KBM-7 (cell line): Measurements from ENCODE around the gene CDH4.

Source experiments
- DNase-seq: peaks from one replicate; pipeline ENCODE4 v3.0.0-alpha.2; 2015
- in situ Hi-C: fragments of 300-500 bp; cut with MboI; formaldehyde crosslinking; loops from 2 replicates; pipeline ENCODE4 v1.14.3; 2020; ENCODE audit warnings: low sequenced_read_pairs, low pct_unique_long_range_greater_than_20kb, mixed read lengths

The CDH4 gene

DNA sequence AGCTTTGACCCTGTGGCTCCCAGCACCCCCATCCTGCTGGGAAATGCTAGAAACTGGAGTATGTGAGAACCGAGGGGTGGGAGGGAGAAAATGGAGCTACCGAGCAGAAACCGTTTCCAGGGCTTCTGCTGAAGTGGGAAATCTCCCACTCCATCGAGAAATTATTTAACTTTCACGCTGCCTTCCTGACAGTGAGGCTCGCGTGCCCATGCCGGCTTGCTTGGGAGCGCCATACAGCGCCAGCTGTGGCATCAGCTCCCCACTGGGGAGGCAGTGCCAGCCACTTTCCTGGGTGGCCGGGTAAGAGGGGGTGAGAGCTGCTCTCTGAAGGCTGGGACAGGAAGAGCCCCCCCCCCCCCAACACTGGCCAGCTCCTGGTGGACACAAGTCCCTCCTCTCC, 544.7 kb downstream of the CDH4 start:
- no peak for DNase-seq
- in situ Hi-C loops = no loop called here

- peak; percentile 3 for DNase-seq
These were observed 545.1 kb downstream of the CDH4 start for GRCh38 chr20:61797200-61797599.

DNA sequence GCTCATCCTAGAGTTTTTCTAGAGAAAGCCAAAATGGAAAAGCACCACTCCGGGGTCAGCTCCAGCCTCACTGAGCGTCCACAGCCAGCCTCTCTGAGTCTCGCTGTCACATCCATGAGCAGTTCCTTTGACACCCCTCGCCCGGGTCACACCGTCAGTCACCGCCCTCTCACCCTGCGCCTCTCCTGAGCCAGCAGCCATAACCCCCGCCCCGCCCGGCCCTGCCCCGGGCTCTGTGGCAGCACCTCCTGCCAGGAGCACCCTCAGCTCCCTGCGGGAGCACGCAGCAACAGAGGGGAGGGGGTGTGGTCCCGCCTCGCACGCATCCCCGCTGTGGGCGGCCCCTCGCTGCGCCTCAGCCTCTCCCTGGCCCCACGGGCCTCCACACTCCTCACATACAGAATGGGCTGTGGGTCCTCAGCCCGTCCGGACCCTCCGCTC, 545.9 kb downstream of the CDH4 start:
- in situ Hi-C loops = no loop called here
- no peak for DNase-seq

More at GRCh38 chr20:61797200-61797599, 545.1 kb downstream of the CDH4 start:
- in situ Hi-C loops = no loop called here

DNA sequence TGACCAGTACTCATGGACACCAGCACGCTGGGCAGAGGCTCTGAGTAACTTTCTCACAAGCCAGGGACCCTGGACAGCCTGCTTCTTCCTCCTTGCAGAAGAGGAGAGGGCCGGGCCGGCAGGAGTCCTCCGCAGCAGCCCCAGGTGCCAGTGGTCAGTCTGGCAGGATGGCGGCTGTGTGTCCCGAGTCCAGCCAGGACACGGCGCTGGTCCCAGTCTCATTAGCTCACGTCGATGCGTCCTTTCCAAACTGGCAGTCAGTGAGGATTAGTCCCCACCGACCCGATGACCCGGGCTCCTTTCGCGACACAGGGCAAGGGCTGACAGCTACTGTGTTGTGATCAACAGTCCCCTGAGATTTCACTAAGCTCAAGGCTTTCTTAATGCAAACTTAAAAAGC, 546.6 kb downstream of the CDH4 start:
- no peak for DNase-seq
- in situ Hi-C loops = no loop called here

DNA sequence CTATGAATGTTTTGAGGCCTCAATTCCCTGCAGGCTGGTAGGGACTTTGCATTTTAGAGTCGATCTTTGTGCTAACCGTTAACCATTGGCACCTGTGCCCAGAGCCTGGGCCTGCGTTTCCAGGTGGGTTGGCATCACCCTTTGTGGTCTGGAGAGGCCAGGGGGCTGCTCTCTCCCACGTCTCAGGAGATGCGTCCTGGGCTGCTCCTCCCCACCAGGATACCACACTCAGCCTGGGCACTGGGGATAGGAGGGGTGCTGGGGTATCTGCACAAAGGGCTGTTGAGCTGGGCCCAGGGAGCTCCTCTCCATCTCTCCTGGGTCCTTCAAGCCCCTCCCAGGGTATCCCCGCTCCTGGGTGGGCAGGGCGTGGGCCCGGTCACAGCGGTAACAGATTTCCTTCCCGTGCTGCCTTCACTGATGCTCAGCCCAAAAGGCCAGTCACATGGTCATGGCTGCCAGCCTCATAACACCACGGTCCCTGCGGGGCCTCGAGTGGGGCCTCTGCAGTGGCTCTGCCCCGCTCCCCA, 547.4 kb downstream of the CDH4 start:
- in situ Hi-C loops = no loop called here
- DNase-seq = no peak

DNA sequence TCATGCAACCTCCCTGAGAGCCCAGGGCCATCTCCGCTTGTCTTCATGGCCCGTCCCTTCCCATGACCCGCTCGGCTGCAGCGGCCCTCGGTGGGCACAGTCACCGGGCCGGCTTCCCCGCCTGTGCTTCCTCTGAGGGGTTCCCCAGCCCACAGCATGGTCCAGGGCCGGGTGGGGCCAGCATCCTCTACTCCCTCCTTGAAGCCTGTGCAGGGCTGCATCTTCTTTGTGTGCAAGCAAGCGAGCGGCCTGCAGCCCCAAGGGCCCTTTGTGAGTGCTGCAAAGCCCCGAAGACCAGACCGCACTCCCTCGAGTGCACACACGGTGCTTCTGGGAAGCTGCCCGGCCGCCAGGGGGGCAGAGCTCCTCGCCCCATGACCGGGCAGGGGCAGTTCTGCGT, 547.9 kb downstream of the CDH4 start:
- DNase-seq = no peak
- in situ Hi-C loops = no loop called here

DNA sequence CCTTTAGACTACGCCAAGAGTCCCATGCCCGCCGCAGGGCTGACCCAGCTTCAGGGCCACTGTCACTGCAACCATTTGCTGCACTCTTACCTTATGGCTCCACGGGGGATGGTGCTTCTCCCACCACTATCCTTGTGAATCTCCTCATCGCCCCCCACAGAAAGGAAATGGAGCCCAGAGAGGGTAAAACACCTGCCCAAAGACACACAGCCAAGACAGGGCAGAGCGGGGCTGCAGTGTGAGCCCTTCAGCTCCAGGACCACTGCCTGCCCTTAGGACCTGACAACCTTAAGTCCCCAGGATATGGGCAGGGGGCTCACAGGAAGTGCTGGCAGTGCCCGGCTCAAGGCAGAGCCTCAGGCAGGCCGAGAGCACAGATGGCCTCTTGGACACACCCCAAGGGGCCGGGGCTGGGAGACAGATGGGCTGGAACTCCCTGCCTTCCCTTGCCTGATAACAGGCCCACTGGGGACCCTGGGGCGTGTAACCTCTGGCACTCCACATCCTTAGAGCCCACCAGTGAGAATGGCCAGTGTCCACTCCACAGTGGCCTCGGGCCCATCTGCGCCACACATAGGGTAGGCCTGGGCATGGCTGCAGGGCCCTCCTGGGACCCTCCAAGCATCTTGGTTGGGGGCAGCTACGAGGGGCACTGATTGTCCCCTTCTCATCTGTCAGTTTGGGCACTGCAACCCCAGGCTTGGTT, 548.5 kb downstream of the CDH4 start:
- in situ Hi-C loops = no loop called here

DNA sequence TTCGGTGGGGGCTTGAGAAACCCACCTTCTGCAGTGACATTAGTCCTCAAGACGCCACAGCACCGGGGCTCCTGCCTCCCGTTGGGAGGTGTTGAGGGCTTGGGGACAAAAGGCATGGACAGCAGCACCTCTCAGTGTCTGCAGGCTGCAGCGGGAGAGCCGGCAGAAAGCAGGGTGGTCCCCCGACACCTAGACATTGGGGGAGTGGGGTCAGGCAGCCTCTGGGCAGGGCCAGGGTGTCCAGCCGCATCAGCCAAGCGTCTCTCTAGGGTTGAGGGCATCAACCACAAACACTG, 549.0 kb downstream of the CDH4 start:
- in situ Hi-C loops = no loop called here
- no peak for DNase-seq

More for the DNA sequence above, 548.5 kb downstream of the CDH4 start:
- DNase-seq = no peak

GRCh38 chr20:61801428-61801827, 549.4 kb downstream of the CDH4 start:
- in situ Hi-C loops = no loop called here
- DNase-seq = no peak

- in situ Hi-C loops = no loop called here
- DNase-seq = no peak
These were observed 549.9 kb downstream of the CDH4 start for GRCh38 chr20:61801857-61802442.

GRCh38 chr20:61802721-61803311, 550.8 kb downstream of the CDH4 start:
- no peak for DNase-seq
- in situ Hi-C loops = no loop called here

- no peak for DNase-seq
- in situ Hi-C loops = no loop called here
These were observed 551.4 kb downstream of the CDH4 start for GRCh38 chr20:61803416-61803914.

- in situ Hi-C loops = no loop called here
- no peak for DNase-seq
These were observed 552.1 kb downstream of the CDH4 start for GRCh38 chr20:61803915-61804751.

- no peak for DNase-seq
- in situ Hi-C loops = no loop called here
These were observed 552.8 kb downstream of the CDH4 start for GRCh38 chr20:61804752-61805295.

DNA sequence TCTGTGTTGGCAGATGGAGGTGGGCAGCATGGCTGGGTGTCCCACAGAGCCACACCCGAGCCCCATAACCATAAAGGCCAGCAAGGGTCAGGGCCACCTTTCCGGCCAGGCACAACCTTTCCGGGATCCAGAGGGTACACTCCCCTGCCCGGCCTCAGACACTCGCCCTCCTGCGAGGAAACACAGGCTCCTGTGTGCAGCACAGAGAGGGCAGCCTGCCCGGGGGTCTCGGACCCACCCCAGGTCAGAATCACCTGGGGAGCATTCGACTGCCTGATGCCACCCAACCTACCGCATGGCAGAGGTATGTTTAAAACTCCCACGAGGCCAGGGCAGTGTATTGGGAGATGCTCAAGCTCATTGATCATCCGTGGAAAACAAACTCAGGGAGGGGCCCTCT, 553.3 kb downstream of the CDH4 start:
- DNase-seq = no peak
- in situ Hi-C loops = no loop called here

GRCh38 chr20:61805781-61806180, 553.7 kb downstream of the CDH4 start:
- no peak for DNase-seq
- in situ Hi-C loops = no loop called here

- DNase-seq = no peak
- in situ Hi-C loops = no loop called here
These were observed 554.3 kb downstream of the CDH4 start for GRCh38 chr20:61806314-61806713.

DNA sequence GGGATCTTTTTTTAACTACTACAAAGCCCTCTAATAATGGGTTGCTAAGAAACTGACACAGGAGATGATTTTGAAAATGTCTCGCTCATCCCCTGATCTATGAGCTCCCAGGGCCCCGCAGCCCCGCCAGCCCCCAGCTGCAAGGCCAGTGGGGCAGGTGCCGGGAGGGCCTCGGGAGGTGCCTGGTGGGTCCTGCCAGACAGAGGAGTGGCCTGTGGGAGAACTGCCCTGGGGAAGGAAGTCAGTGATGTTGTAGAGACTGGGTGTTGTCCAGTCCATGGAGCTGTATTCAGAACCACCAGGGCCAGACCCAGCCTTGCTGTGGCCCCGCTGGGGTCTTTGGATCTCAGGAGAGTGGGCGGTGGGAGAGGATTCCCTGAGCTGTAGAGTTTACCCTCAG, 554.9 kb downstream of the CDH4 start:
- in situ Hi-C loops = no loop called here
- DNase-seq = no peak

GRCh38 chr20:61807471-61808160, 555.6 kb downstream of the CDH4 start:
- in situ Hi-C loops = no loop called here
- no peak for DNase-seq
